Measurements from ENCODE around the gene FAM89B. TPM values are rescaled to one million over a fixed set of nuclear protein-coding genes. Genes with fewer than 3 reads are reported as not detected.

Gene FAM89B
- total RNA-seq, 2 experiments from 2014 or later = 32.0 to 33.6 TPM

DNA sequence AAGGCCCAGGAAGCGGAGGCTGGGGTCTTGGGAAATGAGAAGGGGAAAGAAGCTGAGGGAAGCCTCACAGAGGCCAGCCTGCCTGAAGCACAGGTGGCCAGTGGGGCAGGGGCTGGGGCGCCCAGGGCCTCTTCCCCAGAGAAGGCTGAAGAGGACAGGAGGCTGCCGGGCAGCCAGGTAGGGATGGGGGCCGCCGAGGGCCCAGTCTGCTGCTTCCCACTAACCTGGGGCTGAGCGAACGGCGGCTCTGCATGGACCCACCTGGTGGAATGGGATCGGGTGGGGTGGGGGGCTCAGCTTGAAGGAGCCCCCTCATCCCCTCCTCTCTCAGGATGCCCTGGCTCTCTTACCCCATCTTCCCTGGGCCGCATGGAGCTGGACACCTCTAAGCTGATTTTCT, 11.3 kb downstream of the FAM89B start:
- no peak for DNase-seq

DNA sequence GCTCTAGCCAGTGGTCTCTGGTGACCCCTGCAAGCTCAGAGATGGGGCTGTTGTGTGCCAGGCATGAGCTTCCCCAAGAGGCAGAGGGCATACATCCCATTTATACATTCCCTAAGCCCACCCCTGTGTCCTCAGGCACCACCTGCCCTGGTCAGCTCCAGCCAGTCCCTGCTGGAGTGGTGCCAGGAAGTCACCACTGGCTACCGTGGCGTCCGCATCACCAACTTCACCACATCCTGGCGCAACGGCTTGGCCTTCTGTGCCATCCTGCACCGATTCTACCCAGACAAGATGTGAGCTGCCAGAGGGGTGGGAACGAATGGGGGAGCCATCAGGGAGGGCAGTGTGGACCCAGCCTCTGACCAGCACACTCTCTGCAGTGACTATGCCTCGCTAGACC, 11.8 kb downstream of the FAM89B start:
- ChIA-PET POLR2A (no interaction called here), CTCF (interaction anchor here (1.3 to 4.1 kb wide), 3 partner anchors 10 to 14 kb away, joined by 3 to 17 read pairs (median 9); partner anchors contain the start of genes FAM89B and ZNRD2)
- H3K27ac Mint-ChIP-seq = no peak overlapping the region
- peaks cover 68% of the 10 kb centered on the region for H3K36me3 Mint-ChIP-seq (ENCODE audit: low read depth)
- no peaks in the 10 kb centered on the region for H3K27me3 Mint-ChIP-seq (ENCODE audit: low read depth)
- DNase-seq (no peak), ATAC-seq (no peak)
- no peaks in the 10 kb centered on the region for H3K9me3 Mint-ChIP-seq (ENCODE audit: insufficient read depth)
- H3K4me3 Mint-ChIP-seq = no peak overlapping the region
- peaks cover 56% of the 10 kb centered on the region for H3K4me1 Mint-ChIP-seq (ENCODE audit: low read depth)

More for the DNA sequence above, 11.3 kb downstream of the FAM89B start:
- Mint-ChIP-seq H3K27ac (peak overlapping the region; percentile 60), H3K36me3 (ENCODE audit: low read depth) (peaks cover 70% of the 10 kb centered on the region), H3K4me1 (ENCODE audit: low read depth) (peaks cover 54% of the 10 kb centered on the region), H3K27me3 (ENCODE audit: low read depth) (no peaks in the 10 kb centered on the region), H3K9me3 (ENCODE audit: insufficient read depth) (no peaks in the 10 kb centered on the region), H3K4me3 (no peak overlapping the region)
- no peak for ATAC-seq
- POLR2A ChIA-PET = no interaction called here
- CTCF ChIA-PET = interaction anchor here (1.3 to 4.1 kb wide), 3 partner anchors 10 to 14 kb away, joined by 3 to 17 read pairs (median 9); partner anchors contain the start of genes FAM89B and ZNRD2

DNA sequence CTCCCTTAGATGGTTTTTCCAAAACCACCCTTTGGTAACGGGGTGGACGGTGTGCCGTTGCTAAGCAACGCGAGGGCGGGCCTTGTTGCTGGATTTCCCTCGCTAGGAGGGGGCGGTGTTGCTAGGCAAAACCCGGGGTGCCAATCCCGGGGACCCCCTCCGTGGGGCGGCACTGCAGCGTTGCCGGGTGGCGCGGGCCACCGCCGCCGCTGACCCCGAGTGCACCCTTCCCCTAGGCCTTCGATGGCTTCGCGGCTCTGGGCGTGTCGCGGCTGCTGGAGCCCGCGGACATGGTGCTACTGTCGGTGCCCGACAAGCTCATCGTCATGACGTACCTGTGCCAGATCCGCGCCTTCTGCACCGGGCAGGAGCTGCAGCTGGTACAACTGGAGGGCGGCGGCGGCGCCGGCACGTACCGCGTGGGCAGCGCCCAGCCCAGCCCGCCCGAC, 12.4 kb downstream of the FAM89B start:
- Mint-ChIP-seq H3K4me3 (no peak overlapping the region), H3K4me1 (ENCODE audit: low read depth) (peaks cover 57% of the 10 kb centered on the region), H3K27me3 (ENCODE audit: low read depth) (no peaks in the 10 kb centered on the region), H3K9me3 (ENCODE audit: insufficient read depth) (no peaks in the 10 kb centered on the region), H3K36me3 (ENCODE audit: low read depth) (peaks cover 62% of the 10 kb centered on the region), H3K27ac (no peak overlapping the region)
- ChIA-PET CTCF (interaction anchor here (1.3 to 12.3 kb wide), 5 partner anchors 8 to 41 kb away, joined by 3 to 172 read pairs (median 9); partner anchors contain the start of genes EHBP1L1, FAM89B and ZNRD2), POLR2A (no interaction called here)
- ATAC-seq = no peak
- DNase-seq = no peak

DNA sequence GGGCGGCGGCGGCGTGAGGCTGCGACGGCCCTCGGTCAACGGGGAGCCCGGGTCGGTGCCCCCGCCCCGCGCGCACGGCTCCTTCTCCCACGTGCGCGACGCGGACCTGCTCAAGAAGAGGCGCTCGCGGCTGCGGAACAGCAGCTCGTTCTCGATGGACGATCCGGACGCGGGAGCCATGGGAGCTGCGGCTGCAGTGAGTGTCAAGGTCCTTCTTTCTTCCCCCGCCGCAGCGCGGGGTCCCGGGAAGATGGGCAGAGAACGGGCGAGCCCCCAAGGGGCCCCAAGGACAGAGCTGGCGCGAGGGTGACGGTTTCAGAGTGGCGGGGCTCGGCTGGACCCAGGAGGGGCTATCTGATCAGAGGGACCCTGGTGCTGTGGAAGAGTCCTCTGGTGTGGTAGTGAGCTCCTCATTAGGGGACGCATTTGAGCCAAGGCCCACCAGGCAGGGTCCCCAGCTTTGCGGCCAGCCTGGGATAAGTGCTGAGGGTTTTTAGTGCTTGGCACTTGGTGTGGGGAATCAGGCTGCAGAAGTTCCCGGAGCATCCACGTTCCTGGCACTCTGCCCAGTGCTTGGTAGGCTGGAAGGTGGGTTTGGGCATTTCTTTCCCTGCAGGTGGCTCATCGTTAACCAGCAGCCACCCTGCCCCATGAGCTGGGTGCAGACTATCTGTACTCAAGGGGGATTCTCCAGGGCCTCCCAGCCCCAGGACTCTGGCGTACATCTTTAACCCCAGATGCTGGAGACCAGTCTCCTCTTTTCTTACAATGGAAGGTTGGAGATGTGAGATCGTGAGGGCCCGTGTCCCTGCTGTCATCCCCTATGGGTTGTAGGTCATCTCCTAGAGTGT, 13.3 kb downstream of the FAM89B start:
- Mint-ChIP-seq H3K4me3 (no peak overlapping the region), H3K36me3 (ENCODE audit: low read depth) (peaks cover 58% of the 10 kb centered on the region), H3K27me3 (ENCODE audit: low read depth) (no peaks in the 10 kb centered on the region), H3K4me1 (ENCODE audit: low read depth) (peaks cover 58% of the 10 kb centered on the region), H3K9me3 (ENCODE audit: insufficient read depth) (no peaks in the 10 kb centered on the region), H3K27ac (peak overlapping the region; percentile 71)
- no peak for DNase-seq
- ChIA-PET CTCF (interaction anchor here (0.9 to 12.3 kb wide), 5 partner anchors 9 to 42 kb away, joined by 3 to 172 read pairs (median 60); partner anchors contain the start of genes EHBP1L1 and FAM89B), POLR2A (interaction anchor here (0.9 to 1.7 kb wide), 5 partner anchors 9 to 80 kb away, joined by 3 to 9 read pairs (median 4); no protein-coding TSS in a partner anchor)
- ATAC-seq = no peak

DNA sequence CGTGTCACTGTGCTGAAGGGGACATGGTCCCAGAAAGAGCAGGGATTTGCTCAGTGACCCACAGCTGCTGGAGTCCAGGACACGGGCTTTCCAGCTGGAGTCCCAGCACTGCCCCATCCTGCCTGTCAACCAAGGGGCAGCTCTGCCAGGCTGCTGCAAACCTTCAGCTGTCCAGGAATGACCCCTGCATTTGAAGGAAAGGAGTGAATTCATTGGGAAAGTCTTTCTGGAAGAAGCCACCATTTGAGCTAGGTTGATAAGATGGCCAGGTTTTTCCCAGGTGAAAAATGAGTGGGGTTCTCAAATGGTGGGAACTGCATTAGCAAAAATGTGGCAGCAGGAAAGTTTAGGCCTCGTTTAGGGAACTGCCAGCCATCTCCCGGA, 13.9 kb downstream of the FAM89B start:
- CTCF ChIA-PET = interaction anchor here (0.9 to 12.3 kb wide), 5 partner anchors 10 to 43 kb away, joined by 3 to 172 read pairs (median 60); partner anchors contain the start of genes EHBP1L1 and FAM89B
- Mint-ChIP-seq H3K4me1 (ENCODE audit: low read depth) (peaks cover 58% of the 10 kb centered on the region), H3K4me3 (no peak overlapping the region), H3K36me3 (ENCODE audit: low read depth) (peaks cover 57% of the 10 kb centered on the region), H3K27ac (peak overlapping the region; percentile 71), H3K9me3 (ENCODE audit: insufficient read depth) (no peaks in the 10 kb centered on the region), H3K27me3 (ENCODE audit: low read depth) (no peaks in the 10 kb centered on the region)
- DNase-seq (no peak), ATAC-seq (no peak)
- POLR2A ChIA-PET = interaction anchor here (0.9 to 1.7 kb wide), 5 partner anchors 9 to 81 kb away, joined by 3 to 9 read pairs (median 4); no protein-coding TSS in a partner anchor

DNA sequence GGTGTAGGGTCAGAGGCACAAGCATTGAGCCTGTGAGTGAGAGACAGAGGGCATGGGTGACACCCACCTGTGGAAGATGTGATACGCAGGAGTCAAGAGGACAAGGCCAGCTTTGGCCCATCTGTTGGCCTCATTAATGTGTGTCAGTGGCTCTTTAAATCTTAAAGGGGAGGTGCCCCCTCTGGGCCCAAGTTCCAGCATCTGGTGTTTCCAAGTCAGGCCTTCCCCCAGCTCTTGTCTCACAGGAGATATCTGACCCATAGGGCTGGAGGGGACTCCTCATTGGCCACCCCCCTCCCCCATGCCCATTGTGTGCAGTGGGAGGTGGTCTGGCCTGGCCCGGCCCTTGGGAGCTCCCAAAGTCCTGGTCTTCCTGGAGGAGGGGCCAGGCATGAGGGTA, 14.3 kb downstream of the FAM89B start:
- Mint-ChIP-seq H3K27me3 (ENCODE audit: low read depth) (no peaks in the 10 kb centered on the region), H3K9me3 (ENCODE audit: insufficient read depth) (no peaks in the 10 kb centered on the region), H3K36me3 (ENCODE audit: low read depth) (peaks cover 58% of the 10 kb centered on the region), H3K27ac (peak overlapping the region; percentile 71), H3K4me1 (ENCODE audit: low read depth) (peaks cover 57% of the 10 kb centered on the region), H3K4me3 (no peak overlapping the region)
- ChIA-PET POLR2A (interaction anchor here (0.9 to 1.7 kb wide), 6 partner anchors 10 to 81 kb away, joined by 3 to 9 read pairs (median 4); no protein-coding TSS in a partner anchor), CTCF (interaction anchor here (0.8 to 12.3 kb wide), 5 partner anchors 10 to 43 kb away, joined by 4 to 172 read pairs (median 60); partner anchors contain the start of genes EHBP1L1 and FAM89B)
- no peak for ATAC-seq
- DNase-seq = no peak

DNA sequence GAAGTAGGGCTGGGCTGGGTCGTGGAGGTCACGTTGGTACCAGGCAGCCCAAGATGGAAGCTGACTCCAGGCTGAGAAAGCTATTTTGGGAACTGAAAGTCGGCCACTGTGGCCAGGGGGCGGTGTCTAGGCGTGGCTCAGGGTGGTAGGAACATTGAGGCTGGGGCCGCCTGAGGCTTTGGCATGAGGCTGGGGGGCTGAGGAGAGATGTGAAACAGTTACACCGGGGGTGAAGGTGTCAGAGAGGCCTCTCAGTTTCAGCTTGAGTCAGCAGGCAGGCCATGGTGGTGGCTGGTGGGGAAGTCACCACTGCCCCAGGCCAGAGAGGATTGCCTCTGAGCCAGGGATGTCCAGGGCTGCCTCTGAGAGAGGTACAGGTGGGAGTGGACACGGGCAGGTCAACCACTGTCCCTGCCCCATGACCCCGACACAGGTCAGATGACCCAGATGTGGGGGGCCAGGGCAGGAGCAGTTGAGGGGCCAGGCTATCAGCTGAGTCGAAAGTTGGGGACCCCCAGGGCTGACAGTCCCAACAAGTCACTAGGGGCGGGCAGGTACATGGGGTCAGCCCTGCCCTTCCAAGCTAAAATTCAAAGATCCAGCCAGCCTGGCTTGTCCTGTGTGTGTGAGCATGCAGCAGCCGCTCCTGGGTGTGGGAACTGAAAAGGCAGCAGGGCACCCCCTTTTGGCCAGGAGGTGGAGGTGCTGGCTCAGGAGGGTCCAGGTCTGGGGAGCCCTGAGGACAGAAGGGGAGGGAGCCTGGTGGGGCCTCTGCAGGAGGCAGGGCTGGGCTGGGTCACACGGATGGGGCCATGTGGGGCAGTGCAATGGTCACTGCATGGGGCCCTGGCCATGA, 16.1 kb downstream of the FAM89B start:
- DNase-seq = peak; percentile 86
- POLR2A ChIA-PET = interaction anchor here (0.6 to 1.7 kb wide), 12 partner anchors 12 to 164 kb away, joined by 3 to 8 read pairs (median 4); partner anchors contain the start of genes EHBP1L1, FAM89B, MALAT1 and RELA
- no peaks in the 10 kb centered on the region for H3K9me3 Mint-ChIP-seq (ENCODE audit: insufficient read depth)
- H3K4me3 Mint-ChIP-seq = peak overlapping the region; percentile 55
- no peaks in the 10 kb centered on the region for H3K27me3 Mint-ChIP-seq (ENCODE audit: low read depth)
- peaks cover 43% of the 10 kb centered on the region for H3K36me3 Mint-ChIP-seq (ENCODE audit: low read depth)
- peak; percentile 89 for ATAC-seq
- peaks cover 48% of the 10 kb centered on the region for H3K4me1 Mint-ChIP-seq (ENCODE audit: low read depth)
- CTCF ChIA-PET = interaction anchor here (0.6 to 12.3 kb wide), 33 partner anchors 9 to 244 kb away, joined by 3 to 172 read pairs (median 4); partner anchors contain the start of genes EHBP1L1, FAM89B, MAP3K11 and PCNX3
- peak overlapping the region; percentile 94 for H3K27ac Mint-ChIP-seq

DNA sequence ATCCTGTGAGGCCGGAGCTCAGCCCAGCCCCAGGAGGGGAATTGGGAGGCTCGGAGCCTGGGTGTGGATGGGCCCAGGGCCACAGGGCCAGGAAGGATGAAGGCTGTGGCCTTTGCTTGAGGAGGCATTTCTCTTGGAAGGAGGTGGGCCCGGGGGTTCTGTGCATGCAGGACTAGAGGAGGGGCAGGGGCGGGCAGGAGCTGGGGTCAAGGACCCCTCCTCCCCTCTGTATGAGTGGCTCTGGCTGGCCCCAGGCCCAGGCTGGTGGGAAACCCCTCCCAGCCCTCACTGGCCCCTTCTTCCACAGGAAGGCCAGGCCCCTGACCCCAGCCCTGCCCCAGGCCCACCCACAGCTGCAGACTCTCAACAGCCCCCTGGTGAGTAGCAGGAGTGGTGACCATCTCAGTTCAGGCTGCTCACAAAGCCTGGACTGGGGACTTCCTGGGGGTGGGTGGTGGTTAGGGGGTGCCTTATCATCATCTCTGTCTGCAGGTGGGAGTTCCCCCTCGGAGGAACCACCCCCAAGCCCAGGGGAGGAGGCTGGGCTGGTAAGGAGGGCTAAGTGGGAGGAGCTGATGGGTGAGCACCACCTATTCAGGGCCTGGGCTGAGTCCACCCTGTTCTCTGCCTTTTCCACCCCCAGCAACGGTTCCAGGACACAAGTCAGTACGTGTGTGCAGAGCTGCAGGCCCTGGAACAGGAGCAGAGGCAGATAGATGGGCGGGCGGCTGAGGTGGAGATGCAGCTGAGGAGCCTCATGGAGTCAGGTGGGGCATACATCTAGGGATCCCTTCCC, 17.3 kb downstream of the FAM89B start:
- POLR2A ChIA-PET = interaction anchor here (0.5 to 1.5 kb wide), 5 partner anchors 17 to 36 kb away, joined by 3 to 6 read pairs (median 3); partner anchors contain the start of genes FAM89B, MAP3K11 and PCNX3
- Mint-ChIP-seq H3K4me3 (no peak overlapping the region), H3K27ac (peak overlapping the region; percentile 94), H3K9me3 (ENCODE audit: insufficient read depth) (no peaks in the 10 kb centered on the region), H3K27me3 (ENCODE audit: low read depth) (no peaks in the 10 kb centered on the region), H3K36me3 (ENCODE audit: low read depth) (peaks cover 39% of the 10 kb centered on the region), H3K4me1 (ENCODE audit: low read depth) (peaks cover 42% of the 10 kb centered on the region)
- DNase-seq (peak; percentile 56), ATAC-seq (peak; percentile 26)
- CTCF ChIA-PET = interaction anchor here (0.6 to 12.3 kb wide), 11 partner anchors 8 to 228 kb away, joined by 3 to 172 read pairs (median 4); partner anchors contain the start of genes EHBP1L1, FAM89B and ZNRD2

DNA sequence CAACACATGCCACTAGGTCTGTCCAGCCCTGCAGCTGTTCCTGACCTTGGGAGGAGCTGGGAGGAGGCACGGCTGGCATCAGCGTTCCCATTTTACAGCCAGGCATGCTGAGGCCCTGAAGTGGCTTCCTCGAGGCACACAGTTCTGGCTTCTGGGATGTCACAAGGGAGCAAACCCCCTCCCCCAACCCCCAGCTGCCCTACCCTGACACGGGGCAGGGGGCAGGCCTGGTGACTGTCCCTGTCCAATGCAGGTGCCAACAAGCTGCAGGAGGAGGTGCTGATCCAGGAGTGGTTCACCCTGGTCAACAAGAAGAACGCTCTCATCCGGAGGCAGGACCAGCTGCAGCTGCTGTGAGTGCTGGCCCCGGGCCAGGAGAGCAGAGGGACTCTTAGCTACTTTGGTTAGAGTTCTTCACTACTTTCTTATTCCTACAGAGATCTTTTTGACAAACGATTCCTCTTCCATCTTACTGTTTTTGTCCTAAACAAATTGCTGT, 18.0 kb downstream of the FAM89B start:
- no peaks in the 10 kb centered on the region for H3K9me3 Mint-ChIP-seq (ENCODE audit: insufficient read depth)
- H3K4me3 Mint-ChIP-seq = no peak overlapping the region
- peaks cover 39% of the 10 kb centered on the region for H3K36me3 Mint-ChIP-seq (ENCODE audit: low read depth)
- DNase-seq = no peak
- H3K27me3 Mint-ChIP-seq (ENCODE audit: low read depth) = no peaks in the 10 kb centered on the region
- POLR2A ChIA-PET = interaction anchor here (0.6 to 1.5 kb wide), 3 partner anchors 18 to 24 kb away, joined by 3 to 6 read pairs (median 3); partner anchors contain the start of genes FAM89B, MAP3K11 and PCNX3
- peak overlapping the region; percentile 39 for H3K27ac Mint-ChIP-seq
- H3K4me1 Mint-ChIP-seq (ENCODE audit: low read depth) = peaks cover 47% of the 10 kb centered on the region
- ATAC-seq = no peak
- CTCF ChIA-PET = interaction anchor here (0.6 to 12.3 kb wide), 9 partner anchors 9 to 227 kb away, joined by 3 to 172 read pairs (median 5); partner anchors contain the start of genes EHBP1L1, FAM89B and ZNRD2
